HepG2 (cell line): Measurements from ENCODE around the gene NCBP3. TPM values are rescaled to one million over a fixed set of nuclear protein-coding genes. Genes with fewer than 3 reads are reported as not detected.

Source experiments
- ATAC-seq: fragments of 200-7000 bp; cut with Tn5 transposase; 3 replicates; pipeline ENCODE4 v1.9.1; 2020; ENCODE audit warnings: mild to moderate bottlenecking, moderate library complexity
- BruUV-seq: library from RNA; stranded (reverse); fragments of 400-500 nt; replicated peaks from 2 replicates; lab custom pipeline; 2021; lab: Mats Ljungman, UMichigan
- CTCF ChIA-PET: fragments of 300-600 bp; formaldehyde crosslinking; extraction: SDS; loops from one replicate; lab custom pipeline; 2021; ENCODE audit warnings: low total read pairs, inconsistent platforms, low intra/inter-chr PET ratio; lab: Yijun Ruan, JAX
- POLR2A ChIA-PET: fragments of 350-600 bp; sonication (Branson Sonifier 250); formaldehyde crosslinking; loops from one replicate; lab custom pipeline; 2020; ENCODE audit warnings: antibody characterized with exemption, inconsistent platforms; lab: Yijun Ruan, JAX
- DNase-seq: peaks from one replicate; pipeline ENCODE4 v3.0.0-alpha.2; 2015; ENCODE audit warnings: low spot score
- FAIRE-seq: peaks from 3 replicates; lab custom pipeline; 2011; peaks lifted over from hg19 to GRCh38; lab: Jason Lieb, UNC
- H2AFZ ChIP-seq: one replicate; pipeline ENCODE4 v1.6.1; 2011; ENCODE audit warnings: low read length, inconsistent platforms
- H3K27ac ChIP-seq: fragments of 300-600 bp; 3 replicates; pipeline ENCODE4 v1.8.0; 2011; ENCODE audit warnings: mixed run types, mild to moderate bottlenecking, mixed read lengths, low read length, inconsistent platforms; ENCODE audit not compliant: insufficient read depth; ENCODE audit errors: extremely low read length
- H3K27me3 ChIP-seq, 2 experiments: fragments of 200-600 bp in 1 of 2; 2 replicates in 1 of 2; 3 replicates in 1 of 2; pipeline versions ENCODE4 v1.6.0 to v1.8.0; 2011; ENCODE audit warnings: low read length in 2 of 2, mild to moderate bottlenecking in 2 of 2, moderate library complexity in 2 of 2, inconsistent platforms in 1 of 2; ENCODE audit not compliant: insufficient read depth in 2 of 2, control insufficient read depth in 1 of 2
- H3K36me3 ChIP-seq, 2 experiments: fragments of 200-600 bp in 1 of 2; replicated peaks in 1 of 2; 2 replicates in 1 of 2; 3 replicates in 1 of 2; pipeline versions ENCODE4 v1.5.1 to v1.8.0; 2011; ENCODE audit warnings: low read length in 2 of 2, inconsistent platforms in 1 of 2; ENCODE audit not compliant: insufficient read depth in 2 of 2, control insufficient read depth in 1 of 2
- H3K4me1 ChIP-seq: 2 replicates; pipeline ENCODE4 v1.5.1; 2012; ENCODE audit warnings: low read length, inconsistent platforms; ENCODE audit not compliant: insufficient read depth
- H3K4me2 ChIP-seq: 2 replicates; pipeline ENCODE4 v1.6.0; 2011; ENCODE audit warnings: low read depth, low read length, inconsistent platforms
- H3K4me3 ChIP-seq, 3 experiments: fragments of 200-600 bp in 1 of 3; sonication (generic), shearing (Covaris generic) in 1 of 3; replicated peaks in 1 of 3; 2 replicates each; pipeline ENCODE4 v1.5.1; 2011 to 2016; ENCODE audit warnings: low read length in 3 of 3, inconsistent platforms in 2 of 3, low read depth in 2 of 3, mild to moderate bottlenecking in 2 of 3, control low read depth in 1 of 3, mixed read lengths in 1 of 3; ENCODE audit not compliant: insufficient read depth in 1 of 3
- H3K79me2 ChIP-seq: one replicate; pipeline ENCODE4 v1.6.1; 2011; ENCODE audit warnings: low read length, inconsistent platforms; ENCODE audit not compliant: insufficient read depth
- H3K9ac ChIP-seq: 2 replicates; pipeline ENCODE4 v1.6.0; 2011; ENCODE audit warnings: mild to moderate bottlenecking, low read depth, low read length, inconsistent platforms; ENCODE audit not compliant: insufficient read depth
- H3K9me3 ChIP-seq: 2 replicates; pipeline ENCODE4 v1.5.1; 2012; ENCODE audit warnings: mild to moderate bottlenecking, low read length
- H4K20me1 ChIP-seq: 2 replicates; pipeline ENCODE4 v1.6.0; 2011; ENCODE audit warnings: inconsistent platforms, mild to moderate bottlenecking, low read length, moderate library complexity; ENCODE audit not compliant: insufficient read depth
- ZMYM3 ChIP-seq: sonication (generic); formaldehyde crosslinking; IDR thresholded peaks from 2 replicates; pipeline ENCODE4 v1.5.1; 2020; ENCODE audit warnings: mild to moderate bottlenecking, missing genetic modification reagents
- WGBS: methylation state at CpG from one replicate; pipeline ENCODE4 v1.1.6; 2017; ENCODE audit warnings: low lambda C conversion rate; 5-methylcytosine and 5-hydroxymethylcytosine counted together
- in situ Hi-C: cut with HindIII; loops from 2 replicates; pipeline ENCODE4 v1.10.0; 2017; ENCODE audit warnings: low pct_unique_long_range_greater_than_20kb; ENCODE audit not compliant: extremely low pct_ligation_motif_present
- intact Hi-C: fragments of 100-400 bp; cut with micrococcal nuclease; formaldehyde crosslinking; loops from one replicate; pipeline ENCODE4 v1.10.0; 2022; ENCODE audit not compliant: unreplicated experiment
- polyA plus RNA-seq, 8 experiments: library from polyadenylated mRNA; depleted of rRNA in 3 of 8; stranded (reverse) in 7 of 8; unstranded in 1 of 8; fragments of >200 nt; fragmentation: Illumina TruSeq in 4 of 8; extraction: Trizol in 4 of 8; gene quantifications; 2 replicates each; pipeline versions ENCODE4 v1.2.1 to v1.2.3, GENCODE V29; 2011 to 2016; ENCODE audit warnings: low read depth in 4 of 8, missing spikeins in 1 of 8, mixed read lengths in 1 of 8; ENCODE audit not compliant: insufficient read depth in 1 of 8
- total RNA-seq, 5 experiments: library from RNA; depleted of rRNA; stranded (reverse); fragments of >200 nt; fragmentation: Illumina TruSeq; extraction: Trizol; gene quantifications; 2 replicates each; pipeline ENCODE4 v1.2.3, GENCODE V29; 2016; ENCODE audit warnings: low read depth in 1 of 5
- TF ChIP-seq, protein P1 (sequence below): sonication (generic); formaldehyde crosslinking; IDR thresholded peaks from 2 replicates; pipeline ENCODE4 v1.5.1; 2020; ENCODE audit warnings: mild to moderate bottlenecking, missing genetic modification reagents, borderline replicate concordance

Gene NCBP3
- total and polyA plus RNA-seq, 2 of the 13 experiments (the other 11 are each of a cell fraction or from before 2014, with no cell fraction given) = 19.5 to 24.8 TPM

- H3K4me2 ChIP-seq = no peak overlapping the region; the same call in 1 of the 2 replicates
- FAIRE-seq (no peak), ATAC-seq (no peak), DNase-seq (no peak)
- H4K20me1 ChIP-seq = no peaks in the 10 kb centered on the region
- no TSS peak for BruUV-seq
- H2AFZ ChIP-seq = no peak overlapping the region
- no peak overlapping the region for H3K9ac ChIP-seq
- TF ChIP-seq, protein P1, sequence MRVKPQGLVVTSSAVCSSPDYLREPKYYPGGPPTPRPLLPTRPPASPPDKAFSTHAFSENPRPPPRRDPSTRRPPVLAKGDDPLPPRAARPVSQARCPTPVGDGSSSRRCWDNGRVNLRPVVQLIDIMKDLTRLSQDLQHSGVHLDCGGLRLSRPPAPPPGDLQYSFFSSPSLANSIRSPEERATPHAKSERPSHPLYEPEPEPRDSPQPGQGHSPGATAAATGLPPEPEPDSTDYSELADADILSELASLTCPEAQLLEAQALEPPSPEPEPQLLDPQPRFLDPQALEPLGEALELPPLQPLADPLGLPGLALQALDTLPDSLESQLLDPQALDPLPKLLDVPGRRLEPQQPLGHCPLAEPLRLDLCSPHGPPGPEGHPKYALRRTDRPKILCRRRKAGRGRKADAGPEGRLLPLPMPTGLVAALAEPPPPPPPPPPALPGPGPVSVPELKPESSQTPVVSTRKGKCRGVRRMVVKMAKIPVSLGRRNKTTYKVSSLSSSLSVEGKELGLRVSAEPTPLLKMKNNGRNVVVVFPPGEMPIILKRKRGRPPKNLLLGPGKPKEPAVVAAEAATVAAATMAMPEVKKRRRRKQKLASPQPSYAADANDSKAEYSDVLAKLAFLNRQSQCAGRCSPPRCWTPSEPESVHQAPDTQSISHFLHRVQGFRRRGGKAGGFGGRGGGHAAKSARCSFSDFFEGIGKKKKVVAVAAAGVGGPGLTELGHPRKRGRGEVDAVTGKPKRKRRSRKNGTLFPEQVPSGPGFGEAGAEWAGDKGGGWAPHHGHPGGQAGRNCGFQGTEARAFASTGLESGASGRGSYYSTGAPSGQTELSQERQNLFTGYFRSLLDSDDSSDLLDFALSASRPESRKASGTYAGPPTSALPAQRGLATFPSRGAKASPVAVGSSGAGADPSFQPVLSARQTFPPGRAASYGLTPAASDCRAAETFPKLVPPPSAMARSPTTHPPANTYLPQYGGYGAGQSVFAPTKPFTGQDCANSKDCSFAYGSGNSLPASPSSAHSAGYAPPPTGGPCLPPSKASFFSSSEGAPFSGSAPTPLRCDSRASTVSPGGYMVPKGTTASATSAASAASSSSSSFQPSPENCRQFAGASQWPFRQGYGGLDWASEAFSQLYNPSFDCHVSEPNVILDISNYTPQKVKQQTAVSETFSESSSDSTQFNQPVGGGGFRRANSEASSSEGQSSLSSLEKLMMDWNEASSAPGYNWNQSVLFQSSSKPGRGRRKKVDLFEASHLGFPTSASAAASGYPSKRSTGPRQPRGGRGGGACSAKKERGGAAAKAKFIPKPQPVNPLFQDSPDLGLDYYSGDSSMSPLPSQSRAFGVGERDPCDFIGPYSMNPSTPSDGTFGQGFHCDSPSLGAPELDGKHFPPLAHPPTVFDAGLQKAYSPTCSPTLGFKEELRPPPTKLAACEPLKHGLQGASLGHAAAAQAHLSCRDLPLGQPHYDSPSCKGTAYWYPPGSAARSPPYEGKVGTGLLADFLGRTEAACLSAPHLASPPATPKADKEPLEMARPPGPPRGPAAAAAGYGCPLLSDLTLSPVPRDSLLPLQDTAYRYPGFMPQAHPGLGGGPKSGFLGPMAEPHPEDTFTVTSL (CRISPR knock-in tag) = no peak
- peak; percentile 79 for TF ChIP-seq ZMYM3
- no peak overlapping the region for H3K4me3 ChIP-seq
- peaks cover 35% of the 10 kb centered on the region for H3K4me1 ChIP-seq
- intact Hi-C loops (no loop called here), in situ Hi-C loops (no loop called here)
- no peaks in the 10 kb centered on the region for H3K36me3 ChIP-seq
- no peak overlapping the region for H3K27ac ChIP-seq
- ChIA-PET POLR2A (interaction anchor here (3.5 kb wide), 1 partner anchor 10 kb away, joined by 47 read pairs; no protein-coding TSS in a partner anchor), CTCF (no interaction called here)
- 65% methylated on average over 5 of the region's 5 CpGs for WGBS
- H3K79me2 ChIP-seq = no peaks in the 10 kb centered on the region
- H3K9me3 ChIP-seq = no peaks in the 10 kb centered on the region
- H3K27me3 ChIP-seq = peaks cover 0 to 19% of the 10 kb centered on the region in 2 experiments; a peak in 2 of 5 replicates
Observed at GRCh38 chr17:3894188-3894587, 48.1 kb upstream of the NCBP3 start.
